C4-2B (cell line): ENCODE measurements around the gene SPRTN.

ENCODE experiments used
- H3K27ac ChIP-seq: fragments of 450-650 bp; 2 replicates; pipeline ENCODE4 v1.5.1; 2017
- ZFX ChIP-seq: fragments of 450-650 bp; IDR thresholded peaks from 2 replicates; pipeline ENCODE4 v1.6.1; 2017
- TF ChIP-seq, protein P1 (sequence below): fragments of 450-650 bp; conservative IDR thresholded peaks from 2 replicates; pipeline ENCODE4 v1.5.1; 2017; ENCODE audit warnings: mild to moderate bottlenecking

The SPRTN gene

DNA sequence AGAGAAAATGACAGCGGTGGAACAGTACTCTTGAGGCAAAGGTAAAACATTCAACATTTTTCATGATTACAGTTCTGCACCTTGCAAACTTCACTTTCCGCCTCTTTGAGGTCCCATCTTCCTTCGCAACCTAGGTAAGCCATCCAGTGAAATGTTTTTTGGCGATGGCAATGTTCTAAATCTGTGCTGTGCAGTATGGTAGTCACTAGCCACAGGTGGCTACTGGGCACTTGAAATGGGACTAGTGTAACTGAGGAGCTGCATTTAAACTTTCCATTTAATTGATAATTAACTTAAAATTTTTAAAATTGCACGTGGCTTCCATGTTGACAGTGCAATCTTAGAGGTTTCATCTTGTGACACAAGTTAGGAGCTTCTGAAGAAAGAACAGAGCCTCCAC is 13.4 kb upstream of the SPRTN start:
- TF ChIP-seq, protein P1, sequence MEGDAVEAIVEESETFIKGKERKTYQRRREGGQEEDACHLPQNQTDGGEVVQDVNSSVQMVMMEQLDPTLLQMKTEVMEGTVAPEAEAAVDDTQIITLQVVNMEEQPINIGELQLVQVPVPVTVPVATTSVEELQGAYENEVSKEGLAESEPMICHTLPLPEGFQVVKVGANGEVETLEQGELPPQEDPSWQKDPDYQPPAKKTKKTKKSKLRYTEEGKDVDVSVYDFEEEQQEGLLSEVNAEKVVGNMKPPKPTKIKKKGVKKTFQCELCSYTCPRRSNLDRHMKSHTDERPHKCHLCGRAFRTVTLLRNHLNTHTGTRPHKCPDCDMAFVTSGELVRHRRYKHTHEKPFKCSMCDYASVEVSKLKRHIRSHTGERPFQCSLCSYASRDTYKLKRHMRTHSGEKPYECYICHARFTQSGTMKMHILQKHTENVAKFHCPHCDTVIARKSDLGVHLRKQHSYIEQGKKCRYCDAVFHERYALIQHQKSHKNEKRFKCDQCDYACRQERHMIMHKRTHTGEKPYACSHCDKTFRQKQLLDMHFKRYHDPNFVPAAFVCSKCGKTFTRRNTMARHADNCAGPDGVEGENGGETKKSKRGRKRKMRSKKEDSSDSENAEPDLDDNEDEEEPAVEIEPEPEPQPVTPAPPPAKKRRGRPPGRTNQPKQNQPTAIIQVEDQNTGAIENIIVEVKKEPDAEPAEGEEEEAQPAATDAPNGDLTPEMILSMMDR = no peak
- TF ChIP-seq ZFX = no peak
- no peak overlapping the region for H3K27ac ChIP-seq

DNA sequence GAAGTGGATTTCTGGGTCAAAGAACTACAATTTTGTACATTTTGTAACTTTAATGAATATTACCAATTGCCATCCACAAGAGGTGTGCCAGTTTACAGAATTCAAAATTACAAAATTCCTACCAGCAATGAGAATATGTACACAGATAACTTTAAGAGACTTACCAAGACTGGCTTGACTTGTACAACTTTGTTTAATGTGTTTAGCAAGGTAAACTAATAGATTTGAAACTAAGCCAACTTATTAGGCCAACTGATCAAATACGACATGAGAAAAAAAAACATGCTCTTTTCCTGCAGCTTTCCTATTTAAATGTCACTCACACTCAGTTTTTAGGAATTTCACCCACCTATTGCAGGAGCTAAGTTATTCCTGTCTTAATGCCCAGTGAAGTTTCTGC is 11.8 kb upstream of the SPRTN start:
- no peak for TF ChIP-seq ZFX
- TF ChIP-seq, protein P1 = no peak
- no peak overlapping the region for H3K27ac ChIP-seq

DNA sequence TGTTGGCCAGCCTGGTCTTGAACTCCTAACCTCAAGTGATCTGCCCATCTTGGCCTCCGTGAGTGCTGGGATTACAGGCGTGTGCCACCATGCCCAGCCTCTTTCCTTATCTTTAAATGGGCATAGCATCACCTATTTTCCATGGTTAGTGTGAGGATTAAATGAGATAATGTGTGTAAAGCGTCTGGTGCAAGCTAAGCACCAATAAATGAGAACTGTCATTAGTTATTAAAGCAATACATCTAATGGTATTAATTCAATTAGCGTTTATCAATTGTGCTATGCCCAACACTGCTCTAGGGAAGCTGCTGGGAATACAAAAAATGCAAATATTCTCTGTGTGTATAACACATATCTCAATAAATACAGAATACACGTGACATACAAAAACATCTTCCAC is 10.5 kb upstream of the SPRTN start:
- peak overlapping the region; percentile 27; the same call in 1 of the 2 replicates for H3K27ac ChIP-seq
- TF ChIP-seq, protein P1 = no peak
- no peak for TF ChIP-seq ZFX

DNA sequence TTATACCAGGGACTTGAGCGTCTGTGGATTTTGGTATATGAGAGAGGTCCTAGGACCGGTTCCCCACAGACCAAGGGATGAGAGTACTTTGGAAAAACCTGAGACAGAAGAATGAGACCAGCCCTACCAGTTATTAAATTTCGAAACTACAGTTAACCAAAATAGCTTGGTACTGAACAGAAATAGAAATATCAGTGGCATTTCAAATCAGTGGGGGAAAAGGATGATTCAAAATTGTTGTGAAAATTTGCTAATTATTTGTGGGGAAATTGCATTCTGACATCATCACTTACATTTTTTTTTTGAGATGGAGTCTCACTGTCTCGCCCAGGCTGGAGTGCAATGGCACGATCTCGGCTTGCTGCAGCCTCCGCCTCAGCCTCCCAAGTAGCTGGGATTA is 8.6 kb upstream of the SPRTN start:
- no peak for TF ChIP-seq ZFX
- TF ChIP-seq, protein P1 = no peak
- no peak overlapping the region for H3K27ac ChIP-seq

DNA sequence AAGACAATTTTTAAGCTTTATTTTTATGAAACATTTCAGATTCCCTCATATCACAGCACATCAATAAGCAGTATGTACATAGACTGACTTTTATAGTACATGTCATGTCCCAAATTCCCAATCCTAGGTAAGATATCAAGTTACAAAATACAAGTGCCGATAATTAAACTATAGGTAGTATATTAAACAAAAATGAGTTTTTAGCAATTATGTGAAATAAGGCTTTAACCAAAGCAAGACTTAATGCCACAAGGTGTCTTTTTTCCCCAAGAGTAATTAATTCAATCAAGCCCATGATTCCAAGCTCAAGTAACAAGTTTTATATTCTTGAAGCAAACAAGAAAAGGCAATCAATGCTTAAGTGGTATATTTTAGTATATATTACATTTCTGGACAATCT is 5.3 kb upstream of the SPRTN start:
- no peak overlapping the region for H3K27ac ChIP-seq

DNA sequence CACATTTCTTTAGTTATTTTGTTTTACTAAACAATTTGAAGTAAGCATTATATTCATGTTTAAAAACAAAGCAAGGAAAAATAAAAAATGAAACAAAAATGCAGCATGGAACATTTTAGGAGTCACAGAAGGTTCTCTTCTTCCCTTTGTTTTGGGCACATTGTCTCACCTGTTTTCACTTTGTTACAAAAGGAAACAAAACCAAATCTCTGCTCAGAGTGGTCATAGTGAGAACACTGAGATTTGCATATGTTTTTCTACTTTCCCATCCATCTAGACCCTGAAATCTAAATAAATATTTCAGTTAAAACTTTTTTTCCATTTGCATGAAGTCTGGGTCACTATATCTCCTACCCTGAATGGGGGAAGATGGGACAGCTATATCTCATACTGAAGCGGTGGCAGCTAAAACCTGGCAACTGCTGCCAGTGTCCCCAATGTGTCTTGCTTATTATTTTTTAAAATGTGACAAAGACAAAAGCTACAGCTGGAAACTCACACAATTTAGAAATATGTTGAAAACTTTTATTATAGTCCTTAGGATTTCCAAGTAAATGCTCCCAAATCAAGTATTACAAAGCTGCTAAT is 3.9 kb upstream of the SPRTN start:
- no peak for TF ChIP-seq ZFX
- TF ChIP-seq, protein P1 = no peak
- no peak overlapping the region for H3K27ac ChIP-seq

More for the DNA sequence above, 5.3 kb upstream of the SPRTN start:
- TF ChIP-seq ZFX = no peak

DNA sequence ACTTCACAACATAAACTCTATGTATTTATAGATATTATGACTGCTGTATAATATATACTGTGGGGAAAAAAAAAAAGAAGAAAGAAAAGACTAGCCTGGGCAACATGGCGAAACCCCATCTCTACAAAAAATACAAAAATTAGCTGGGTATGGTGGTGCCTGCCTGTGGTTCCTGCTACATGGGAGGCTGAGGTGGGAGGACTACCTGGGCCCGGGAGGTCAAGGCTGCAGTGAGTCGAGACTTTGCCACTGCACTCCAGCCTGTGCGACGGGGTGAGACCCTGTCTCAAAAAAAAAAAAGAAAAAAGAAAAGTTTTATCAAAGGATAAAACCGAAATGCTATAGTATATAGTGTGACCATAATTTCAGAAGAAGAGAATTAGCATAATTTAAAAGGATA is 3.1 kb upstream of the SPRTN start:
- TF ChIP-seq ZFX = no peak
- TF ChIP-seq, protein P1 = no peak
- no peak overlapping the region for H3K27ac ChIP-seq
